Mucosa of rectum (tissue), 2 donors: ENCODE results near the gene MT4.

ENCODE experiments used
- H3K27ac ChIP-seq, 2 donors: one replicate each; pipeline ENCODE4 v1.7.0; 2013; ENCODE audit warnings: inconsistent platforms in 2 of 2, low read depth in 2 of 2, low read length in 2 of 2
- H3K27me3 ChIP-seq, 2 donors: one replicate each; pipeline ENCODE4 v1.7.0; 2013; ENCODE audit warnings: low read length in 2 of 2; ENCODE audit not compliant: control insufficient read depth in 2 of 2, insufficient read depth in 2 of 2
- H3K36me3 ChIP-seq, 2 donors: one replicate each; pipeline ENCODE4 v1.7.0; 2013; ENCODE audit warnings: low read length in 2 of 2; ENCODE audit not compliant: control insufficient read depth in 2 of 2, insufficient read depth in 2 of 2
- H3K4me1 ChIP-seq, 2 donors: one replicate each; pipeline ENCODE4 v1.7.0; 2013; ENCODE audit warnings: low read length in 2 of 2, mild to moderate bottlenecking in 1 of 2; ENCODE audit not compliant: control insufficient read depth in 2 of 2, insufficient read depth in 2 of 2
- H3K4me3 ChIP-seq, 2 donors: one replicate each; pipeline ENCODE4 v1.7.0; 2013; ENCODE audit warnings: low read length in 2 of 2
- H3K9ac ChIP-seq, 2 donors: one replicate each; pipeline ENCODE4 v1.7.0; 2013; ENCODE audit warnings: low read length in 2 of 2, low read depth in 1 of 2, mild to moderate bottlenecking in 1 of 2
- H3K9me3 ChIP-seq, 2 donors: one replicate each; pipeline ENCODE4 v1.7.0; 2013; ENCODE audit warnings: low read length in 2 of 2; ENCODE audit not compliant: control insufficient read depth in 2 of 2
- donor health status: healthy.
- donor health status: Normal muscosa, but diverticular disease.

The MT4 gene

DNA sequence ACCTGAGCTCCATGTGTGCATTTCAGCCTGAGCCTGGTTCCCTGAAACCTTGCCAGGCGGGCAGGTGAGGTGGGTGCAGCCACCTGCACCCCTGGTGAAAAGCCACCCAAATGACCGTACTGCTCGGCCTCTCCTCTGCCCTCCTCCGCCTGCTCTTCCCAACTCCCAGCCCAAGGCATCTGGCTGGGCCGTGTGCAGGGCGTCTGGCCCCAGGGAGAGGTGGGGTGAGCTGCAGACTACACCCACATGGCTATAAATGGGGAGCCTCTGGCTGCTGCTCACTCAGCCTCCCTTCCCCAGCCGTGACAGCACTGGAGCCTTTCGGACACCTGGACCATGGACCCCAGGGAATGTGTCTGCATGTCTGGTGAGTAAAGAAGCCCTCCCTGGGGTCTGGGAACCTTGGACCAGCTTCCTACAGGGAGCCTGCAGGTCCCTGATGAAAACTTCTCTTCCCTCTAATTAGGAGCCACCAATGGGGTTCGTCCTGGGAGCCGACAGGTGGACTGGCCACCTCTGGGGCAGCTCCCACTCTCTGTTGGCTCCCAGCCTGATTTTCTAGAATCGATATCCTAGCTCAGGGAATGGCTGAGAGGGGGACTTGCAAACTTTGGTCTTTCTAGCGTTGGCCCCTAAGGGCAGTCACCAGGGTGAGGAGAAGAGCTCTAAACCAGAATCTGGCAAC, at the start of gene MT4:
Gene MT4, plus strand, starts transcription at position 281 of the 685 bp plus-strand sequence. Its CDS starts 56 bp downstream, at position 337.
- H3K27me3 ChIP-seq, result no peaks in the 10 kb centered on the region
- no peaks in the 10 kb centered on the region for H3K9me3 ChIP-seq
- H3K4me1 ChIP-seq, result no peaks in the 10 kb centered on the region
- no peak within 1 kb of the TSS for H3K27ac ChIP-seq
- no peak within 1 kb of the TSS for H3K9ac ChIP-seq
- no peak within 1 kb of the TSS for H3K4me3 ChIP-seq
- H3K36me3 ChIP-seq, result no peaks in the 10 kb centered on the region

GRCh38 chr16:56515665-56516064, 49.2 kb upstream of the MT4 start:
- Histone ChIP-seq H3K4me1 (peaks cover 4 to 13% of the 10 kb centered on the region in 2 donors), H3K27ac (no peak overlapping the region), H3K27me3 (no peaks in the 10 kb centered on the region)

DNA sequence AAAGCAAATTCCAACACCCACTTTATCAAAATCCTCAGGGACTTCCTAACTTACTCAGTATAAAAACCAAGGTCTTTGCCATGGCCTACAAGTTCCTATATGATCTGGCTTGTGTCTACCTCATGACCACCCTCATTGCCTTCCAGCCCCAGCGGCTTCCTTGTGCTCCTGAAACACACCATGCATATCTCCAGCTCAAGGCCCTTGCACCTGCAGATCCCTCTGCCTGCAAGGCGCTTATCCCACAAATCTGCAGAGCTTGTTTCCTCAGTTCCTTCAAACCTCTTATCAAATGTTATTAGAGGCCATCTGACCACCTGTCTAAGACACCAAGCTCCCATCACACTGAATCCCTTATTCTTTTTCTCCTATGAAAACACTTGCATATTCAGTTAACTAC, 47.7 kb upstream of the MT4 start:
- Histone ChIP-seq H3K4me1 (peaks cover 4 to 13% of the 10 kb centered on the region in 2 donors), H3K36me3 (peaks cover 0 to 4% of the 10 kb centered on the region in 2 donors), H3K9me3 (no peaks in the 10 kb centered on the region), H3K9ac (no peak overlapping the region), H3K27ac (no peak overlapping the region), H3K4me3 (no peak overlapping the region), H3K27me3 (no peaks in the 10 kb centered on the region)

More at GRCh38 chr16:56515665-56516064, 49.2 kb upstream of the MT4 start:
- no peaks in the 10 kb centered on the region for H3K9me3 ChIP-seq
- peaks cover 2 to 4% of the 10 kb centered on the region in 2 donors for H3K36me3 ChIP-seq
- H3K4me3 ChIP-seq, result no peak overlapping the region
- no peak overlapping the region for H3K9ac ChIP-seq

DNA sequence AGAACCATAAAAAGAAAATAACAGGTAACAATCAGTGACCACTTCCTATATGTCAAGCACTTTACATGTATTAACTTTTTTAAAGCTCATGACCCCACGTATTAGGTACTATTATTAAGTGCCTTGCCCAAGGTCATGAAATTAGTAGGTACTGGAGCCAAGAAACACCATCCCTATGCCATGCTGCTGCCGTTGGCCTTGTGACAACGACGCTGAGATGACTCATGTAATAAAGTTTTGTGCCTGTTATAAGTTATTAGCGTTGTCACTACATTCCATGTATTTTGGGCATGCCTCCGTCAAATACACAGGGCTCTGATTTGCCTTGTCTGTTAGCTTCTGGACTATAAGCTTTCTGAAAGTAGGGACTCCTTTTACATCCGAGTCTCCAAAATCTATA, 46.4 kb upstream of the MT4 start:
- Histone ChIP-seq H3K9me3 (no peaks in the 10 kb centered on the region), H3K36me3 (no peaks in the 10 kb centered on the region), H3K9ac (no peak overlapping the region), H3K27ac (no peak overlapping the region), H3K4me3 (no peak overlapping the region), H3K4me1 (peaks cover 4 to 13% of the 10 kb centered on the region in 2 donors), H3K27me3 (no peaks in the 10 kb centered on the region)

- peak within 1 kb of the TSS; percentile 83 to 92 for H3K9ac ChIP-seq
- peak within 1 kb of the TSS; percentile 91 to 93 for H3K4me3 ChIP-seq
- H3K4me1 ChIP-seq, result peaks cover 4 to 13% of the 10 kb centered on the region in 2 donors
- H3K9me3 ChIP-seq, result no peaks in the 10 kb centered on the region
- H3K36me3 ChIP-seq, result no peaks in the 10 kb centered on the region
- no peaks in the 10 kb centered on the region for H3K27me3 ChIP-seq
- H3K27ac ChIP-seq, result peak within 1 kb of the TSS; percentile 92 to 96
These were observed 45.2 kb upstream of the MT4 start, which contains the start of gene BBS2 for GRCh38 chr16:56519459-56520250. Gene BBS2, minus strand, starts transcription at chr16:56520024. Its CDS starts 162 bp downstream, at chr16:56519862.

DNA sequence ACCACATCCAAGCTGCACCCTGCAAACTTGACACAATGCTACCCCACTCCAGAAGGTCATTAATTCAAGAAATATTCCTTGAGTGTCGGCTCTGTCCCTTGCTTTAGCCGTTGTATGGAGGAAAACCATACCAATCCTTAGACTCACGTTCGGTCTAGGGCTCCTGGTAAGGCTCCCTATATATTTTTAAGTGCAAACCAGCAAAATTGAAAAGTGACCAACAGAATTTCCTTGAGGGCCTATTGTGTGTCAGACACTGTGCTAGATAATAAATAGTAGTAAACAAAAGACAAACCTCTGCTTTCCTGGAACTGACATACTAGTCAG, 44.7 kb upstream of the MT4 start:
- peaks cover 4 to 13% of the 10 kb centered on the region in 2 donors for H3K4me1 ChIP-seq
- H3K36me3 ChIP-seq, result no peaks in the 10 kb centered on the region
- peak overlapping the region; percentile 28 to 92 for H3K9ac ChIP-seq
- H3K27me3 ChIP-seq, result no peaks in the 10 kb centered on the region
- peak overlapping the region; percentile 92 to 96 for H3K27ac ChIP-seq
- peak overlapping the region; percentile 91 to 93 for H3K4me3 ChIP-seq
- no peaks in the 10 kb centered on the region for H3K9me3 ChIP-seq

GRCh38 chr16:56525236-56525635, 39.6 kb upstream of the MT4 start:
- Histone ChIP-seq H3K27ac (no peak overlapping the region), H3K36me3 (no peaks in the 10 kb centered on the region), H3K9me3 (no peaks in the 10 kb centered on the region), H3K4me1 (peaks cover under 1 to 3% of the 10 kb centered on the region in 2 donors), H3K4me3 (no peak overlapping the region), H3K9ac (no peak overlapping the region), H3K27me3 (no peaks in the 10 kb centered on the region)

- Histone ChIP-seq H3K4me1 (no peaks in the 10 kb centered on the region), H3K9me3 (no peaks in the 10 kb centered on the region), H3K36me3 (no peaks in the 10 kb centered on the region), H3K27me3 (no peaks in the 10 kb centered on the region), H3K27ac (no peak overlapping the region), H3K4me3 (no peak overlapping the region), H3K9ac (no peak overlapping the region)
These were observed 34.0 kb upstream of the MT4 start for GRCh38 chr16:56530872-56531271.

- Histone ChIP-seq H3K9ac (no peak overlapping the region), H3K27me3 (no peaks in the 10 kb centered on the region), H3K27ac (no peak overlapping the region), H3K9me3 (no peaks in the 10 kb centered on the region), H3K4me3 (no peak overlapping the region), H3K36me3 (no peaks in the 10 kb centered on the region), H3K4me1 (no peaks in the 10 kb centered on the region)
These were observed 32.2 kb upstream of the MT4 start for GRCh38 chr16:56532714-56533113.

DNA sequence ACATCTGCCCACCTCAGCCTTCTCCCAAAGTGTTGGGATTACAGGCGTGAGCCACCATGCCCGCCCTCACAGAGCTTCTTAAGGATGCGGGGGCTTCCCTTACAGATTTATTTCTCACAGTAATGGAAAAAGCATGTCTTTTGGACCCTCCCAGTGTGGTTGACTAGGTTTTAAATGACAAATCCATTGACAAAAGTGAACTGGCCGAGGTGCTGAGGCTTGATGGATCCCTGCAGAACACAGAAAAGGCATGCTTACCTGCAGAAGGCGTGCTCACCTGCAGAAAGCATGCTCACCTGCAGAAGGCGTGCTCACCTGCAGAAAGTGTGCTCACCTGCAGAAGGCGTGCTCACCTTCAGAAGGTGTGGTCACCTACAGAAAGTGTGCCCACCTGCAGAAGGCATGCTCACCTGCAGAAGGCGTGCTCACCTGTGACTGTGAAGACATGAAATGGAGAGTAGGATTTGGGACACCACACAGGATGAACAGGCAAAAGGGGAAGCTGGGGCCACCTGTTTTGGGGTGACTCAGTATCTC, 30.0 kb upstream of the MT4 start:
- no peak overlapping the region for H3K27ac ChIP-seq
- H3K9me3 ChIP-seq, result no peaks in the 10 kb centered on the region
- H3K4me1 ChIP-seq, result no peaks in the 10 kb centered on the region

More for the DNA sequence above, 30.0 kb upstream of the MT4 start:
- Histone ChIP-seq H3K9ac (no peak overlapping the region), H3K27me3 (no peaks in the 10 kb centered on the region), H3K4me3 (no peak overlapping the region), H3K36me3 (no peaks in the 10 kb centered on the region)
